Endothelial cell of umbilical vein (primary cell): ENCODE data around the gene LPCAT3. TPM values are rescaled to one million over a fixed set of nuclear protein-coding genes. Genes with fewer than 3 reads are reported as not detected.

Experiments used
- BruUV-seq: library from RNA; stranded (reverse); fragments of 400-500 nt; replicated peaks from 2 replicates; lab custom pipeline; 2021; lab: Mats Ljungman, UMichigan
- CTCF ChIA-PET: fragments of 300-600, 350-600 bp; sonication (Branson Sonifier 250); formaldehyde crosslinking; loops from one replicate; lab custom pipeline; 2021; ENCODE audit warnings: antibody characterized with exemption, inconsistent platforms; lab: Charles Lee
- POLR2A ChIA-PET: fragments of 300-600, 350-600 bp; sonication (Branson Sonifier 250); formaldehyde crosslinking; loops from one replicate; lab custom pipeline; 2021; ENCODE audit warnings: antibody characterized with exemption, inconsistent platforms; lab: Charles Lee
- DNase-seq: peaks from one replicate; pipeline ENCODE4 v3.0.0-alpha.2; 2011; ENCODE audit warnings: low read depth, low spot score
- FAIRE-seq: peaks from 2 replicates; lab custom pipeline; 2011; peaks lifted over from hg19 to GRCh38; lab: Jason Lieb, UNC
- H2AFZ ChIP-seq: 2 replicates; pipeline ENCODE4 v1.6.0; 2012; ENCODE audit warnings: low read depth, low read length, control low read depth, inconsistent platforms
- H3K27ac ChIP-seq: 2 replicates; pipeline ENCODE4 v1.5.1; 2011; ENCODE audit warnings: low read depth, mild to moderate bottlenecking, control low read depth, low read length, moderate library complexity; ENCODE audit not compliant: insufficient read depth
- H3K27me3 ChIP-seq, 2 experiments: 2 replicates each; pipeline versions ENCODE4 v1.6.0 to v1.6.1; 2011; ENCODE audit warnings: low read length in 2 of 2, mixed read lengths in 1 of 2; ENCODE audit not compliant: control insufficient read depth in 2 of 2, insufficient read depth in 2 of 2
- H3K36me3 ChIP-seq, 2 experiments: 2 replicates in 1 of 2; 3 replicates in 1 of 2; pipeline ENCODE4 v1.5.1; 2011; ENCODE audit warnings: low read length in 2 of 2, mild to moderate bottlenecking in 1 of 2, moderate library complexity in 1 of 2; ENCODE audit not compliant: control insufficient read depth in 2 of 2, insufficient read depth in 2 of 2; ENCODE audit errors: extremely low read depth in 1 of 2
- H3K4me1 ChIP-seq: 3 replicates; pipeline ENCODE4 v1.5.1; 2011; ENCODE audit warnings: mild to moderate bottlenecking, low read length; ENCODE audit not compliant: control insufficient read depth, insufficient read depth; ENCODE audit errors: extremely low read depth
- H3K4me2 ChIP-seq: 2 replicates; pipeline ENCODE4 v1.6.1; 2011; ENCODE audit warnings: low read length, control low read depth, mixed read lengths; ENCODE audit not compliant: insufficient read depth
- H3K4me3 ChIP-seq, 3 experiments: fragments of 200-600 bp in 1 of 3; sonication (generic), shearing (Covaris generic) in 1 of 3; replicated peaks in 1 of 3; 2 replicates each; pipeline ENCODE4 v1.5.1; 2011 to 2016; ENCODE audit warnings: control low read depth in 3 of 3, low read length in 3 of 3, mild to moderate bottlenecking in 2 of 3, inconsistent platforms in 1 of 3, low read depth in 1 of 3, moderate library complexity in 1 of 3; ENCODE audit not compliant: insufficient read depth in 1 of 3
- H3K79me2 ChIP-seq: 2 replicates; pipeline ENCODE4 v1.6.0; 2012; ENCODE audit warnings: low read length, inconsistent platforms; ENCODE audit not compliant: control insufficient read depth, insufficient read depth
- H3K9ac ChIP-seq: replicated peaks from 2 replicates; pipeline ENCODE3; 2011; ENCODE audit warnings: low read length, control low read depth; ENCODE audit not compliant: insufficient read depth; ENCODE audit errors: extremely low read depth
- H3K9me1 ChIP-seq: replicated peaks from 3 replicates; pipeline ENCODE4 v1.6.0; 2011; ENCODE audit warnings: mild to moderate bottlenecking, low read length; ENCODE audit not compliant: control insufficient read depth, insufficient read depth; ENCODE audit errors: extremely low read depth
- H3K9me3 ChIP-seq: replicated peaks from 2 replicates; pipeline ENCODE4 v1.5.1; 2012; ENCODE audit warnings: low read length, inconsistent platforms; ENCODE audit not compliant: control insufficient read depth, insufficient read depth
- H4K20me1 ChIP-seq: replicated peaks from 2 replicates; pipeline ENCODE3; 2011; ENCODE audit warnings: mild to moderate bottlenecking, low read length; ENCODE audit not compliant: control insufficient read depth, insufficient read depth; ENCODE audit errors: extremely low read depth
- EZH2 ChIP-seq: IDR thresholded peaks from 2 replicates; pipeline ENCODE4 v1.6.1; 2012; ENCODE audit warnings: borderline replicate concordance, low read depth, mild to moderate bottlenecking, moderate library complexity, low read length, inconsistent platforms; ENCODE audit not compliant: severe bottlenecking
- FOS ChIP-seq: IDR thresholded peaks from 2 replicates; pipeline ENCODE4 v1.6.1; 2011; ENCODE audit warnings: mild to moderate bottlenecking, low read length, moderate library complexity, borderline replicate concordance; ENCODE audit not compliant: insufficient read depth
- GATA2 ChIP-seq: IDR thresholded peaks from 2 replicates; pipeline ENCODE4 v1.7.0; 2011; ENCODE audit warnings: low read depth, mild to moderate bottlenecking, moderate library complexity, mixed read lengths, low read length; ENCODE audit not compliant: insufficient read length, insufficient read depth
- JUN ChIP-seq: IDR thresholded peaks from 2 replicates; pipeline ENCODE4 v1.6.1; 2011; ENCODE audit warnings: borderline replicate concordance, low read depth; ENCODE audit not compliant: insufficient read length, insufficient read depth
- MYC ChIP-seq: IDR thresholded peaks from one replicate; pipeline ENCODE4 v1.6.1; 2011; ENCODE audit warnings: mild to moderate bottlenecking, low read depth, low read length
- POLR2A ChIP-seq: IDR thresholded peaks from 2 replicates; pipeline ENCODE4 v1.6.1; 2012; ENCODE audit warnings: low read depth, mild to moderate bottlenecking, control low read depth, low read length
- POLR2AphosphoS5 ChIP-seq: IDR thresholded peaks from 2 replicates; pipeline ENCODE4 v1.6.1; 2012; ENCODE audit warnings: low read depth, mild to moderate bottlenecking, control low read depth, low read length, moderate library complexity; ENCODE audit not compliant: insufficient read depth
- dilution Hi-C: fragments of 300-500 bp; cut with MboI; formaldehyde crosslinking; loops from one replicate; pipeline ENCODE4 v1.15.0; 2019; ENCODE audit warnings: low sequenced_read_pairs; ENCODE audit not compliant: extremely low pct_ligation_motif_present
- intact Hi-C: fragments of 100-400 bp; cut with micrococcal nuclease; formaldehyde crosslinking; loops from one replicate; pipeline ENCODE4 v1.10.0; 2022
- polyA plus RNA-seq, 4 experiments: library from polyadenylated mRNA; depleted of rRNA in 3 of 4; stranded (reverse) in 3 of 4; unstranded in 1 of 4; fragments of >200 nt; gene quantifications; 2 replicates each; pipeline versions ENCODE4 v1.2.1 to v1.2.3, GENCODE V29; 2011 to 2012; ENCODE audit warnings: missing spikeins in 1 of 4
- total RNA-seq: library from RNA; stranded (reverse); gene quantifications from 2 replicates; pipeline ENCODE4 v1.2.3, GENCODE V29; 2021
- TF ChIP-seq, protein P1 (sequence below): IDR thresholded peaks from 2 replicates; pipeline ENCODE4 v1.6.1; 2011; ENCODE audit not compliant: insufficient read depth, insufficient read length
- TF ChIP-seq, protein P2 (sequence below), 2 donors: IDR thresholded peaks; 1 replicate in 1 of 2; 2 replicates in 1 of 2; pipeline ENCODE4 v1.5.1; 2011; ENCODE audit warnings: low read length in 2 of 2, mild to moderate bottlenecking in 2 of 2, moderate library complexity in 2 of 2, control low read depth in 1 of 2, inconsistent platforms in 1 of 2, low read depth in 1 of 2; ENCODE audit not compliant: insufficient read depth in 1 of 2; ENCODE audit errors: extremely low read depth in 1 of 2

The LPCAT3 gene
- total and polyA plus RNA-seq, 2 donors (not counting 3 experiments of a cell fraction or from before 2014, with no cell fraction given), result 29.5 to 36.0 TPM

DNA sequence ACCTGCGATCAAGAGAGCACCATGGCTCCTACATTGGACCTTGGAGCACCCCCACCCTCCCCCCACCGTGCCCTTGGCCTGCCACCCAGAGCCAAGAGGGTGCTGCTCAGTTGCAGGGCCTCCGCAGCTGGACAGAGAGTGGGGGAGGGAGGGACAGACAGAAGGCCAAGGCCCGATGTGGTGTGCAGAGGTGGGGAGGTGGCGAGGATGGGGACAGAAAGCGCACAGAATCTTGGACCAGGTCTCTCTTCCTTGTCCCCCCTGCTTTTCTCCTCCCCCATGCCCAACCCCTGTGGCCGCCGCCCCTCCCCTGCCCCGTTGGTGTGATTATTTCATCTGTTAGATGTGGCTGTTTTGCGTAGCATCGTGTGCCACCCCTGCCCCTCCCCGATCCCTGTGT lies 76.5 kb downstream of the LPCAT3 start:
- H3K27me3 ChIP-seq, result no peaks in the 10 kb centered on the region
- intact Hi-C loops, result no loop called here
- ChIA-PET POLR2A (interaction anchor here (0.9 kb wide), 1 partner anchor 16 kb away, joined by 3 read pairs; no protein-coding TSS in a partner anchor), CTCF (interaction anchor here (1.2 to 3.4 kb wide), 3 partner anchors 16 to 72 kb away, joined by 4 to 38 read pairs (median 5); partner anchors contain the start of gene SPSB2)
- no peak overlapping the region for H3K4me2 ChIP-seq
- BruUV-seq, result no TSS peak
- no peaks in the 10 kb centered on the region for H3K9me3 ChIP-seq
- no peak overlapping the region for H3K27ac ChIP-seq
- peaks cover 18% of the 10 kb centered on the region for H3K4me1 ChIP-seq
- H3K79me2 ChIP-seq, result no peaks in the 10 kb centered on the region
- no peak overlapping the region for H2AFZ ChIP-seq
- TF ChIP-seq, protein P1, sequence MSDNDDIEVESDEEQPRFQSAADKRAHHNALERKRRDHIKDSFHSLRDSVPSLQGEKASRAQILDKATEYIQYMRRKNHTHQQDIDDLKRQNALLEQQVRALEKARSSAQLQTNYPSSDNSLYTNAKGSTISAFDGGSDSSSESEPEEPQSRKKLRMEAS, result no peak
- TF ChIP-seq GATA2, result no peak
- TF ChIP-seq MYC, result no peak
- TF ChIP-seq POLR2A, result no peak
- no peak for TF ChIP-seq JUN
- TF ChIP-seq EZH2, result no peak
- TF ChIP-seq, protein P2, sequence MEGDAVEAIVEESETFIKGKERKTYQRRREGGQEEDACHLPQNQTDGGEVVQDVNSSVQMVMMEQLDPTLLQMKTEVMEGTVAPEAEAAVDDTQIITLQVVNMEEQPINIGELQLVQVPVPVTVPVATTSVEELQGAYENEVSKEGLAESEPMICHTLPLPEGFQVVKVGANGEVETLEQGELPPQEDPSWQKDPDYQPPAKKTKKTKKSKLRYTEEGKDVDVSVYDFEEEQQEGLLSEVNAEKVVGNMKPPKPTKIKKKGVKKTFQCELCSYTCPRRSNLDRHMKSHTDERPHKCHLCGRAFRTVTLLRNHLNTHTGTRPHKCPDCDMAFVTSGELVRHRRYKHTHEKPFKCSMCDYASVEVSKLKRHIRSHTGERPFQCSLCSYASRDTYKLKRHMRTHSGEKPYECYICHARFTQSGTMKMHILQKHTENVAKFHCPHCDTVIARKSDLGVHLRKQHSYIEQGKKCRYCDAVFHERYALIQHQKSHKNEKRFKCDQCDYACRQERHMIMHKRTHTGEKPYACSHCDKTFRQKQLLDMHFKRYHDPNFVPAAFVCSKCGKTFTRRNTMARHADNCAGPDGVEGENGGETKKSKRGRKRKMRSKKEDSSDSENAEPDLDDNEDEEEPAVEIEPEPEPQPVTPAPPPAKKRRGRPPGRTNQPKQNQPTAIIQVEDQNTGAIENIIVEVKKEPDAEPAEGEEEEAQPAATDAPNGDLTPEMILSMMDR (IDR thresholded peaks at IDR 0.05; ENCODE audit: extremely low read depth in 1 of 2, insufficient read depth in 1 of 2, low read depth in 1 of 2, low read length in 2 of 2), result no peak
- TF ChIP-seq FOS, result no peak
- TF ChIP-seq POLR2AphosphoS5, result no peak
- no peaks in the 10 kb centered on the region for H3K9me1 ChIP-seq
- dilution Hi-C loops, result no loop called here
- peaks cover 0 to 18% of the 10 kb centered on the region in 2 experiments for H3K36me3 ChIP-seq
- no peak for DNase-seq
- H3K4me3 ChIP-seq, result no peak overlapping the region
- H3K9ac ChIP-seq, result no peak overlapping the region
- no peaks in the 10 kb centered on the region for H4K20me1 ChIP-seq
- FAIRE-seq, result no peak
